GM21576 (cell line): ENCODE data around the gene MTX3.

Experiments
- ATAC-seq: cut with Tn5 transposase; IDR thresholded peaks from one replicate; pipeline ENCODE4 v1.9.1; 2021; ENCODE audit warnings: mild to moderate bottlenecking, moderate library complexity; ENCODE audit not compliant: unreplicated experiment

Gene MTX3

GRCh38 chr5:79936002-79936645 lies 54.9 kb downstream of the MTX3 start:
- ATAC-seq: no peak

- ATAC-seq: no peak
Measured at GRCh38 chr5:79934681-79935080, 56.4 kb downstream of the MTX3 start.

DNA sequence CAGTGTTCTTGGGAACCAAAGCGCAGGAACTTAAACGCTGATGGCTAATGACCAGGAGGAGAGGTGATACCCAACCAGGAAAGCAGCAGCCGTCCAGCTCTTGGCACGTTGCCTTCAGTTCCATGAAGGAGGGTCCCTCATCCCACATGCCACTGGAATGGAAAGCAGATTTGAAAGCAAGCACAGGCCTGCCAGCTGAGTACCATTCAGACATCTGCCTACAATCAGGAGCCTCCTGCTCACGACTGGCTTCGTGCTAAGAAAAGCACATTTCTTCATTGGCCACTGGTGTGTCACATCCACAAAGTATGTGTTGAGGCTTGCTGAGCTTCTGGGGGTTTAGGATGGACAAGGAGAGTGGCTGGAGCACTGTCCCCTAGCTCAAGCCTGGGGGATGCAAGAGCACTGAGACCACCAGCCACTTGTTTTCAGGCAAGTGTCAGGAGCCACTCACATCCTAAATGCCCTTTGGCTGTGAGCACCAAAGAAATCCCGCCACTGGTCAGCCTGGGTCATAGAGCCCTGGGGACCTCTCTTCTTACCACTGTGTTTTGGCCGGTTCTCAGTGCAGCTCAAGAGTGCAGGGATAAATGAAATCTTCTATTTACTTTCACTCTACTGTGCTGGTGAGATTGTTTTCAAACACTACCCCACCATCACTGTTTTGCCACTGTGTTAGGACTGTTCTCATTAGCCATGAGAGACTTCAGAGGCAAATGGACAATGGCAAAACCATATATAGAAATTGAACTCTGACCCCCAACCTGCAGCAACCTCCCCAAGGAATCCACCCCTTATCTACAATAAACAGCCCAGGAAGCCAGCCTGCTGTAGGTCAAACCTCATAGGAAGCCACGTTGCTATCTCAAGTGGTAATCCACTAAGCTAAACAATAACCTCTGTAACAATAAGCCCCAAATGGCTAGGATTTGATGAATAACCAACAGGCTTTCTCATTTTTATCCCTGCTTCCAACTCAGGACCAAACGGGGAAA lies 58.3 kb downstream of the MTX3 start:
- ATAC-seq: no peak

DNA sequence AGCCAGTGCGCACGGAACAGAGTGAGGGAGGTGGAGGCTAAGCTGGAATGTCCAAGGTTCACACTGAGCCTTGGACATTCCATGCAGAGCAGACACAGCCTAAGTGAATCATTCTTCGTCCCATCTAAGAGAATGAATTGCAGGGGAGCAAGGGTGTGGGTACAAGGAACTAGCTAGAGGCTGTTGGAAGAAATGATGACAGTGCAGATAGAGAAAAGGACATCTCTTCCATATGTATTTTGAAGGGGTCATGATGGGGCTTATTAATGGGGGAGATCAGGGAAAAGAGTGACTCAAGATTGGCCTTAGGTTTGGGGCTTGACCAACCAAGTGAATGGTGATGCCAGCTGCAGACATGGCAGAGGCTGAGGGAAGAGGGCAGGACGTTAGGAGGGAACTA lies 59.2 kb downstream of the MTX3 start:
- no peak for ATAC-seq

DNA sequence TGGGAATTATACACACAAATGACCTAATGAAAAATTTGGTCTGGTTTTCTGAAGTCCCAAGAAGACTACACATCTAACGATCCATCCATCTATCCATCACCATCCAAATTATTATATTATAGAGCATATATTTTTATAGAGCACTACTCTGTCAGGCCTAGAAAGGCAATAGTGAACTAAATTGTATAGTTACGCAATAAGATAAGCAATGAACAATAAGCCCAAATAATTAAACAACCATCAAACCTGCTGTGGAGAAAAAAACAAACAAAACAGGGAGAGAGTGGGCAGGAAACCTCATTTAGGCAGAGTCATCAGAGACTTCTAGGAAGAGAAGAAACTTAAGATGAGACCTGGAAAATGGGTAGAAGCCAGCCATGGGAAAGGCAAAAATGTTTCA lies 59.7 kb downstream of the MTX3 start:
- ATAC-seq: no peak

- ATAC-seq: no peak
Measured at GRCh38 chr5:79929095-79929494, 62.0 kb downstream of the MTX3 start.
